Kidney capillary endothelial cell (primary cell): Measurements from ENCODE around the gene ZBTB20.
A peak's percentile ranks its signal among the peaks of the same experiment; 100 is the strongest.

Source experiments
- DNase-seq: peaks from one replicate; pipeline ENCODE4 v3.0.0-alpha.2; 2018; ENCODE audit warnings: low spot score

Gene ZBTB20

DNA sequence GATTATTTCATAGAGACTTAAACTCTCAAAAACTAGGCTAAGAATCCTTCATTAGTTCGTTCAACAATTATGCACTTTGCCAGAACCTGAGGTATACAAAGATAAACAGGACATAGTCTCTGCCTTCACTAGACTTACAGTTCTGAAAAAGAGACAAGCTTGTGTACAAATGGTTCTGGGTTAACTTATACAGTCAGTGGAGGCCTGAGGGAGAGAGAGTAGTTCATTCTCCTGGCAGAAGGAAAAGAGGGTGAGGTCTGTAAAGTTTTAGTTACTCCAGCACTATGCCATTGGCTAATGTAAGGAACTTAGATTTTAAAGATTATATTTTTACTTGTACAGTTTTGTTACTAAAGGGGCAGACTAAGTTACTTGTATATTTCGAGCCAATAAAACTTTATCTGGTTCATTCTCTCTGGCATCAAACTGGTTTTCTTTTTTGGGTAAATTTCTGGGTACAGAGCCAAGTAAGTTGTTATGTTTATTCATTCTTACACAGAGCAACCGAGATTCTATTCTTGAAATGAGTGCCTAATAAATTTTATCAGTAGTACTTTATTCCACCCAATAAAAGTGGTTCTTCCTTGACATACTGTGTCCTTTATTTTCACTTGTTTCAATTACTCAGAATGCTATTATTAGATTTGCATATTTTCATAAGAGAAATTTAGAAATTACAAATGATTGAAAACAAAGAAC, 574.6 kb downstream of the ZBTB20 start:
- no peak for DNase-seq

DNA sequence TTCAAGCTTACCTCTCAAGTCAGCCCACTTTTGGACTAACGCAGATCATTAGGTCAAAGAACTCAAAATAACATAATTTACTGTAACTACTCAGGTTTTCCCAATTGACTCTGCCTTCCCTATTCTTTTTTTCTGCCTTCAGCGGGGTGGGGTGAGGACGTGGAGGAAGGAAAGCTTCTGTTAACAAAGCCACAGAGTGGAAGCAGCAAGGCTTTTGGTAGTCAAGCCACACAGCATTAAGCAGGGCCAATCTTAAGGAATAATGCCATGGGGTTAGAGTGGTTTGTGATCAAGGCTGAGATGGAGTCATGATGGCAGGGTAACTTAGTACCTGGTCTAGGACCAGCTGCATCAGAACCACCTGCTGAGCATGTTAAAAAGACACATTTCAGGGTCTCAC, 575.7 kb downstream of the ZBTB20 start:
- no peak for DNase-seq

DNA sequence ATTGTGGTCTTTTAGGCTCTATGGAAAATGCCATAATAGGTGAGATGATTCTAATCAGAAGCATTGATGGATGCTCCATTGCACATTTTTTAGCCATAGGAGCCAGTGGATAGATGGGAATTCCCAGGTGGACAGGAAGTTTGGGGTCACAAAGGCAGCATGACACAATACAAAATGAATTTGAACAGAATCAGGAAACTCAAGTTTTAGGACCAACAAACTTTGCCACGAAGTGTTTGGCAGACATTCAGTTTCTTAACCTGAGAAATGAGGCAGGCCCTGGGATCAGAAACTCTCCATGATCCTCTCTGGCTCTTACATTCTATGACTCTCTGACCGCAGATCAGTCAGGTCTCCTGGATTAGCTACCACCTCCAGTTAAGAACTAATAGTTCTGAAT, 577.9 kb downstream of the ZBTB20 start:
- no peak for DNase-seq

DNA sequence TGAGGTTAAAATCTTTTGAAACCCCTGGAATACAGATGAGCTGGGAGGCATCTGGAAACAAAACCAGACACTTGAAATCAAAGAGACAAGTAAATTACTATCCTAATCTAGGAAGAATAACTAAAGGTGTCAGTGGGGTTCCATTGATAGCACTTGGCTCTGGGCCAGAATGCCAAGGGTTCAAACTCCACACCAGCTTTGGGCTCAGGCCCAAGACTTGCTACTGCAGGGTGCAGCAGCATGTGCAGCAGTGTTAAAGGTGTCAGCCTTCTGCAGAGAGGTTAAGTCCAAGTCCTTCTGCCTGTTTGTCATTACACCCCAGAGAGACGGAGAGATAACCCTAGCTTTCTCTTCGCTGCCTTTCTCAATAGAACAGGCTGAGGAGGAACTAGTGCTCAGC, 579.3 kb downstream of the ZBTB20 start:
- DNase-seq, result no peak

DNA sequence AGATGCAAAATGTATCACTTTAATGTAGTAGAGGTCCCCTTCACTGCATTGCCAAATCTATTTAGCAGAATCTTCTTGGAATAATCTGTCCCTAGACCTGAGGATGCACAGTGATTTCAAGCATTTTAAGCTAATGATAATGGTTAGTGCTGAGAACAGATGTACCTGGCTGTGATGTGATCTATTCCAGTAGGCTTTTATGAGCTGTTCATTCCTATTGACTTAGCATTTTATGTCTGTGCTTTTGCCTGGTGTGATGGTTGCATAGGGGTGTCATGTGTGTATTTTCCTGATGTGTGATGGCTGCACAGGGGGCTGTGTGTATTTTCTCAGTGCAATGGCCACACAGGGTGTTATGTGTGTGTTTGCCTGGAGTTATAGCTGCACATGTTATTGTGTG, 580.3 kb downstream of the ZBTB20 start:
- DNase-seq, result no peak

DNA sequence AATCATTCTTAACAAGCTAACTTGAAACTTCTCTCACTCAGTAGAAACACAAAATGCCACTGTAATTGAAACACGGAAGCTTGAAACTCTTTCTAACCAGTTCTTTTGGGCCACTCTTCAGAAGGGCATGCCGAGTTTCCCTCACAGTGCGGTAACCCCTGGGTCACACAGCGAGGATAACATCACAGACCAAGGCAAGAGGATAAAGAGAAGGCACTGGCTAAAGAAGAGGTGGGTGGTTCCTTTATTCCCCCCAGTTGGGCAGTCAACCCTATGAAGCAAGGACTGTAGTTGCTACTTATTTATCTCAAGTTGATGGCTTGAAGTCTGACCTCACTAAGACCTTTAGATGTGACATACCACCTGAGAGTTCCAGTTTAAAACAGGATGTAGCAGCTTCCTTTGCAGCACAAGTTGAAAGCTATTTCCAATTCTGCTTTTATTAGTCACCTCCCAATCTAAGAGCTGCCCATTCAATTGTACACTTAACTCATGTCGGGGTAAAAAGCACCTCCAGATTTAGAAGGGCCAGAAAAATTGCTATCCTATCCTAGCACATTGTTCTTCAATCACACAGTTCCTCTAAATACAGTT, 580.8 kb downstream of the ZBTB20 start:
- peak; percentile 86 for DNase-seq

DNA sequence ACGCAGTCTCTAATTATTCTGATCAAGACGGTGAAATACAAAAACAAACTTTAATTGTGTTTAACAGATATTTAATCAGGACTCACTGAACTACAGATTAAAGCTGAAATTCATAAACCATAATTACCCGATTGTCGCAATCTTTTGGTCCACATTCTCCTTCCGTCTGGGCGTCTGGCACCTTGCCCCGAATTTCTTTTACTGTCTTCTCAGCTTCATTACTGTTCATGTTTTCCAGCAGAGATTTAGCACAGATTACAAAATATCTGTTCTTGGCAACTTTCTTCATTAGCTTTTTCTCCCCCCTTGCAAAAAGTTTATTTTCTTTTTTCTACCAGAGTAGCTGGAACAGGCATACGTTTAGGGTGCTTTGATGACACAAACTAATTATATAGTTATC, 581.9 kb downstream of the ZBTB20 start:
- no peak for DNase-seq

DNA sequence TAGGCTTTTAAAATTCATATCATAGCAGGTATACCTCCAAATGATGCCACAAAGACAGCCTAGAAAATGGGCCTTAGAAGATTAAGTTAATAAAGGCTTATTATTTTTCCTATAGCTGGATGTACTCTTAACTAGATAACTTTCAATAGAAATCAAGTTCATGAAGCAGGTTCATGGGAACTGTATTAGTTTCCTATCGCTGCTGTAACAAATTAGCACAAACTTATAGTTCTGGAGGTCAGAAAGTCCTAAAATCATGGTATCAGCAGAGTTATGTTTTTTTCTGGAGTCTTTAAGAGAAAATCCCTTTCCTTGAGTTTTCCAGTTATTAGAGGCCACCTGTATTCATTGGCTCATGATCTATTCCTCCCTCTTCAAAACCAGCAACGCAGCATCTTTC, 583.4 kb downstream of the ZBTB20 start:
- no peak for DNase-seq

DNA sequence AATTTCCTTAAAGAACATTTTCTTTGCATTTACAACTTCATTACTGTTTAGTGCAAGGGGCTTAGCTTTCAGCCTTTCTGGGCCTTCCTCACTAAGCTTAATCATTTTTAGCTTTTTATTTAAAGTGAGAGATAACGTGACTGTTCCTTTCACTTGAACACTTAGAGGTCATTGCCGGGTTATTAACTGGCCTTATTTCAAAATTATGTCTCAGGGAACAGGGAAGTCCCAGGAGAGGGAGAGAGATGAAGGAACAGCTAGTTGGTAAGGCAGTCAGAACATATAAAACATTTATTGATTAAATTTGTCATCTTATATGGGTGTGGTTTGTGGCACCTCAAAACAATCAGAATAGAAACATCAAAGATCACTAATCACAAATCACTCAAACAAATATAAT, 584.5 kb downstream of the ZBTB20 start:
- DNase-seq, result no peak

DNA sequence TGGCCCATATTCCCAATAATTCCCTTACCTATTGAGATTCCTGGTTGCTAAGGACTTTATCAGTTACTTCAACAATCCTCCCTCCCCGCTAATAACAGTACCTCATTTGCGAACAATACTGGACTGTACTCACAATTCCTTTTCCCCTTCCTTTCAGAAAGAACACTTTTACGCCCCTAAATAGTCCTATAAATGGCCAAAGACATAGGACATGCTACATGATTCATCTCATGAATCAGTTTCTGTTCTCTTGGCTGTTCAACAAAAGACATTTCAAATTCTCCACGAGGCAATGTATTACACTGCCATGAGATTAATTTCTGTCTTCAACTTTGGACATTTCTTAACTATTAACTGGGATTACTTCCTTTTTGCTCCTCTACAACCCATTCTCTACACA, 588.8 kb downstream of the ZBTB20 start:
- peak; percentile 68 for DNase-seq

DNA sequence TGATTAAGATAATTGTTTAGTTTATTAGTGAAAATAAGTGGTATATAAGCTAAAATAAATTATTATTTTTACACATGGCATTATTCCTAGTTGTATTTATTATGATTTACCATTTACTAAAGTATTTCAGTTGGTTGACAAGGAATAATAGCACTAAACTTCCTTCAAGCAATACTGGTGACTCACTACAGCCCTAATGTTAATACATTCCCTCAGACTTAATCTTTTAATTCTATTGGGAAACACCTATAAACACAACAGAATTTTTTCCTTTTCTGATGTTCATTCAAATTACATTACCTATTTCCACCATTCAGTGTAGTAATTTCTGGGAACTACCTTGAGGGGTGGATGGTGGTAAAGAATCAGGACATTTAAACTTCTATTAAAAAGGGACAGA, 589.3 kb downstream of the ZBTB20 start:
- DNase-seq, result no peak

DNA sequence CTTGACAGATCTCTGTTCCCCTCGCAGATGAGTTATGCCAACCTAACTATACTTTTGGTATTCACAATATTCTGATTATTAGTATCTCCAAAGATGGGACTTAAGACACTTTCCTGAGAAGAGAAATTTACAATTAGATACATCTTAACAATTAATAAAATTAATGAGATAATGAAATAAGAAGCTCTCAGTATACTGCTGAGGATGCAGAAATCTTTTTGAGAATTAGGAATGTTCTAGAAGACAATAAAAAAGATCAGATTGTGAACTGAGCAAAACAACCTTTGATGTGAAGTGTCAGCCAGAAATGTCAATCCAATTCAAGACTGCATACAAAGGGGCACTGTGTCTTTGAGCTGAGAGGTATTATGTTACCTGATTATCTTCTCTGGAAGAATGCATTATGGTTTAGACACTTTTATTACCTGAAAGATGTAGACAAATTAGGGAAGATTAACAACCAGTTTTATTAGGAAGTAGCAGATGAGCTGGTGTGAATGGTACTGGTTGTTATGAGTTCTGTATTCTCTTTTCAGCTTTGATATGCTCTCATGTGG, 590.4 kb downstream of the ZBTB20 start:
- DNase-seq, result no peak

DNA sequence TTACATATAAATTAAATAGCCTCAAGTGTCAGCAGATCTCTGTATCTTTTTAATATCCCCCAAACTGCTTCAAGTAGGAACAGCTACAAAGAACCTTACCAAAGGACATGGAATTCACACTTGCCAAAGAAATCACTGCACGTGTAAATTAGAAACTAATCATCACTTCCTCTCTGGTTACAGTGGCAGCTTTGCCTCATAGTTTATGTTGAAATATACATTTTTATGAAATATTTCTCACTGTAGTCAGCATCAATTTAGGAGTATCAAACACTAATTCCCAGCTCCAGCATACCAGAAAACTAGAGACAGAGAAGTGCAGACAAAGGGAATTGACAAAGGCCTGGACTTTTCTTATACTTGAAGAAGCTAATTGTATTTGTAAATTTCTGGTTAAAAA, 592.4 kb downstream of the ZBTB20 start:
- DNase-seq, result no peak

DNA sequence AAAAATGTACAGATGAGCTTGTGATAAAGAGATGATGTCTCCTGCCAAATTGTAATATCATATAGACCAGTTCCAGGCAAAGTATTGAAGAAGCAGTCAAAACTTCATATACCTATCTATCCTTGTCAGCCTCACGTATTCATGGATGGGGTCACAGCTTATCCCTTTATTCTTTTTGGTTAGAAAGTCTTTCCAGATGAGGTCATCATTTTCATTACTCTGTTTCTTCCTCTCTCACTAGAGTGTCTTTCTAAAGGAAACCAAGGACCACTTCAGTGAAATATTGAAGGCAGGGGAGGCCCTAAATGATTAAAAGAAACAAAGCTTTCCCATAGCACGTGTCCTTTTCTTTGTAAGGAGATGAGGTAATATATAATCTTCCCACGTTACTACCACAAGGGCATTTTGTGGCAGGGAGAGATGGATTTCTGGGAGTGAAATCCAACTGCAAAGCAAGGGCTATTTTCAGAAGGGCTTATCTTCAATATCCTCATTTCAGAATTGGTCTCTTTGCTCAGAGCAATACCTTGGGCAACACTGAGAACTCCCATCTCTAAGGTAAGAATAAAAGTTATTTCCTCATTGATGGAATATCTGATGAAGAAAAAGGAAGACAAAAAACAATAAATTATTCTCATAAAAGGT, 593.0 kb downstream of the ZBTB20 start:
- no peak for DNase-seq

DNA sequence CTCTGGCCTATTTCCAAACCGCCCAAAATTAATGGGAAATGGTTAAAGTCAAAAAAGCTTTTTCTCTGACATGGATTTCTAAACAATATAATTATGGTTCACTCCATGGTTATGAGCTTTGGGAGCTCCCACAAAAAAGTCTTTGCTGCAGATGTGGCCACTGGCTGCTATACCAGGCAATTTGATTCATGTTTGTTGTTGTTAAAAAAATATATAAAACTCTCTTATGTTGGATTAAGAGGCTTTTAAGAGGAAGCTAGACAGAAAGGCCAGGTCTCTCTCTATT, 594.6 kb downstream of the ZBTB20 start:
- DNase-seq, result no peak

DNA sequence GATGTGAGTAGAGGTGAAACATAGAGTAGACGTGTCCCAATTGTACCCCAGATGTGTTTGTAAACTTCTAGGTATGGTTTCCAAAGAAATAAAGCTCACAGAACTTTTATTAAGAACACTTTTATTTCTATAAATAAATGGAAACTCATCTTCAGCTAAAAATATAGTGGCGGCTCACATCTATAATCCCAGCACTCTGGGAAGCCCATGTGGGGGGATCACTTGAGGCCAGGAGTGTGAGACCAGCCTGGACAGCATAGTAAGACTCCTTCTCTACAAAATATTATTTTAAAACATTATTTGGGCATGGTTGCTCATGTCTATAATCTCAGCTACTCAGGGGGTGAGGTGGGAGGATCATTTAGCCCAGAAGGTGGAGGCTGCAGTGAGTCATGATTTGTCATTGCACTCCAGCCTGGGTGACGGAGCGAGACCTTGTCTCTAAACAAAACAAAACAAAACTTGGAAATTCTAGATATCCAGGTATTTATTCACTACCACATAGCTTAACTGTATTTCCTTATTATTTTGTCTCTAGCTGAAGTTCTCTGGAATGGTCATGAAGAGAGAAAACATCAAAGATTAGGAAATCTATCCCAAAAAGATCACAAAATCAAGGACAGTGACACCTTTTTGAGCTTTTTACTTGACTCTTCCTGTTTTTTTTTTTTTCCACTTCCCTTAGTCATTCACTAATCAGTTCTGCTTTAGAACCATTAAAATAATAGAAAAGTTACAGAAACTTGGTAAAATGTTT, 595.1 kb downstream of the ZBTB20 start:
- DNase-seq, result peak; percentile 71

DNA sequence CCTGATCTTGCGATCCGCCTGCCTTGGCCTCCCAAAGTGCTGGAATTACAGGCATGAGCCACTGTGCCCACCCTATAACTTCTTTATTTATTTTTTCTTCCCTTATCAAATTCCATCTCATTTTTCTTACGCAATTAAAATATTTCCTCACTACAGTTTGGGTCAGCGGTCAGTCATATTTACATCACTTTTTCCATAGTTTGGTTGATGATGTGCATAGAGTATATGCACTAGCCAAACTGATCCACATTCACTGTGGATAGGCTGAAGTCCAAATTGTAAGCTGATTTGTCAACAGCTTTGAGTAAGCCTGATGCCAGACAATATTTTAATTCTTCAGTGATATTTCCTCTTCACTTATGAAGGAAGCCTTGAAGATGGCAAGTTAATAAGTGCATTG, 596.9 kb downstream of the ZBTB20 start:
- DNase-seq, result no peak

DNA sequence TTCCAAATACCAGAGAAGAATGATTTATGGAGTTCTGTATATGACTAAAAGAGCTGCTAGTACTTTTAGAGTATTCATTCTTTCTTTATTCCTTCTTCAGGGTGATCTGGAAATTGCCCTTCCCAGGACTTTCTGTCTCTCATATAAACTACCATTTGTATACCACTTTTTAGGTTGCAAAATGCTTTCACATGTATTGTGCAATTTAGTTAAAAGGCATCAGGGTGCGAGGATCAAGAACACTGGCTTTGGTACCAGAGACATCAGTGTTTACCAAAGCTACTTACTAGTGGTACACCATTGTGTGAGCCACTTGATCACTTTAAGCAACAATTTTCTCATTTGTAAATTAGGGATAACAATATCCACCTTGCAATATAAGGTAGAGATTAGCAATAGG, 601.9 kb downstream of the ZBTB20 start:
- DNase-seq, result no peak

DNA sequence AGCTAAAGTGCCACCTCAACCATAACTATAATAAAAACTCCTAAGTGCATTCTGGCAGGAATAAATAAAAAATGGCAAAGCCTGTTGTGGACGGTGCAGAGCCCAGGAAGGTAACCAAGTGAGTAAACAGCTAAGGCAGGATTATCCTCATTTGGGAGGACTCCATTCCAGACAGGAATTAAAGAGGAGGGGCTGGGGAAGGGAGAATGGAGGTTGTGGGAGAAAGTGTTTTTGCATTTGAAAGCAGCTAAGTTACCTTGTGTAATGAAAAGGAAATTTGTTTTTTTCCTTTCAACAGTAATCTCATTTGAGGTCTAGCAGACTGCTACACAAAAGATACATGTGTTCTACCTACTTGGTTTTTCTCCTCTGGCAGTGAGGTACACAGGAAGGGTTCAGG, 604.7 kb downstream of the ZBTB20 start:
- no peak for DNase-seq

DNA sequence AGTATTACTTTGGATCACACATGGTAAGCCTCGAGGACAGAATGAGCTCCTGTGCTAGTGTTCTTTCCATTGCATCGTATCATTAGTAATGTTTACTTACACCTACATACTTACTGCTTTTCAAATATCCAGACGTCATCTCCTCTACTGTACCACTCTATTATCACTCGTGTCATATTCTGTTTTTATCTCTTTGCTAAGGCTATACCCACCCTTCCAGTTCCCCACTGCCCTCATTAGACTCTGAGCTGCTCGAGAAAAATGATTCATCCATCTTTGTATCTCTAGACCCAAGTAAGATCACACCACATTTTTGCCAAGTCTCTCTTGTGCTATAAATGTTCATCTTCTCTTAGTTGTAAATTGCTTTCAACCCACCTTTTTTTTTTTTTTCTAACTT, 607.6 kb downstream of the ZBTB20 start:
- DNase-seq, result no peak

DNA sequence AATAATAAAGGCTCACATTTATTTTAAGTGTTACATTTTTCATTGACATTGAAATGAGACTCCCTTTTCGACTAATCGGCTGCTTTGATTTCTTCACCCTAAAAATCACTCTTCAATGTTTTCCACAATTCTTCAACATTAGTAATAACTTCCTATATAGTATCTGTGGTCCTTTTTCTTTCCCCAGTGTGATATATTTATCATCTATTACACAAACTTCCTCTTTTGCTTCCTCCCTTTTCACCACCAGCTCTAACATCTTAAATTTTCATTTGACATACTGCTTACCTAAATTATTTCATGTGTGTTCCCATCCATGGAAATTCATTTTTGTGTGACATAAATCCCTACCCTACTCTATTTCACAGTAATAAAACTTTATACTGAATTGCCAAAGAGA, 608.9 kb downstream of the ZBTB20 start:
- no peak for DNase-seq

DNA sequence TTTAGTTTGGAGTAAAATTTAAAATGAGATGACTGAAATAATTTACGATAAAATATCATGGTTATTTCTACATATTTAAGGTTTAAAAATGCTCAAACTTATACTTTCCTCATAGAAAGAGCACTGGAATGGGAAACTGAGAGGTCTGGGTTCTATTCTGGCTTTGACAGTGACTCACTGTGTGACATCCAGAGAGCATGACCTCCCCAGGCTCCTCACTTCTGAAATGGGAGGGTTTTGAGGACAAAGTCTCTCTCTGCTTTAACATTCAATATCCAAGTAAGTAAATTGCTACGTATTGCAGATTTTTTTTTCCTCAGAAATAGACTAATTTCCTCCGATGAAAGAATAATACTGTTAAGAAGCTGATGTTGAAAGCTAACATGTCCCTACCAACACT, 618.6 kb downstream of the ZBTB20 start:
- DNase-seq, result no peak

DNA sequence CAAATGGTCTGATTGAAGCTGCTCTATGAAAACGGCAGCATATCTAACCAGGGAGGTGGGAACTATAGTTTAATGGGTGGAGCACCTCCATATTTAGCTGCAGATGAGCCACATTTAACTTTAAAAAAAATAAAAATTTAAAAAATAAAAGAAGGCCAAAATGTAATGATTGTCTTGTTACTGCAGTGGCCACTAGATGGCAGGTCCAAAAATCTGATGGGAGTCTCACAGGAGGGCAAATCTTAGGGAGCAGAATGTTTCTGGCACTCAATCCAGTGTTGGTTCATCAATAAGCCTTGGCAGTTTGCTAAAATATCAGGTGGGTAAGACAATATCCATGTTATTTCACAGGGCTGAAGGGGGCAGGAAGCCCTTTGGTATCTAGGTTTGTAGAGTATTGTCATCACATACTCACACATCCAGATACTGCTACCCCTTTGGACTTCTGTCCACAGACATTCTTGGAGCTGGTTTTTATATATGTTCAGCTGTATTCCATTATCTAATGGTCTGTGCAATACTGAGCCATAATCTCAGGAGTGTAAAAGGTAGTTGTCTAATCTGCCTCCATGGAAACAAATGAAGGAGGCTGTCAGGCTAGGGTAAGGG, 619.9 kb downstream of the ZBTB20 start:
- DNase-seq, result no peak
